HG02970 (cell line): ENCODE data around the gene AHRR.

ENCODE experiments used
- ATAC-seq: cut with Tn5 transposase; IDR thresholded peaks from one replicate; pipeline ENCODE4 v1.9.1; 2021; ENCODE audit warnings: mild to moderate bottlenecking, moderate library complexity, moderate number of reproducible peaks; ENCODE audit not compliant: unreplicated experiment, low FRiP score

Gene AHRR

DNA sequence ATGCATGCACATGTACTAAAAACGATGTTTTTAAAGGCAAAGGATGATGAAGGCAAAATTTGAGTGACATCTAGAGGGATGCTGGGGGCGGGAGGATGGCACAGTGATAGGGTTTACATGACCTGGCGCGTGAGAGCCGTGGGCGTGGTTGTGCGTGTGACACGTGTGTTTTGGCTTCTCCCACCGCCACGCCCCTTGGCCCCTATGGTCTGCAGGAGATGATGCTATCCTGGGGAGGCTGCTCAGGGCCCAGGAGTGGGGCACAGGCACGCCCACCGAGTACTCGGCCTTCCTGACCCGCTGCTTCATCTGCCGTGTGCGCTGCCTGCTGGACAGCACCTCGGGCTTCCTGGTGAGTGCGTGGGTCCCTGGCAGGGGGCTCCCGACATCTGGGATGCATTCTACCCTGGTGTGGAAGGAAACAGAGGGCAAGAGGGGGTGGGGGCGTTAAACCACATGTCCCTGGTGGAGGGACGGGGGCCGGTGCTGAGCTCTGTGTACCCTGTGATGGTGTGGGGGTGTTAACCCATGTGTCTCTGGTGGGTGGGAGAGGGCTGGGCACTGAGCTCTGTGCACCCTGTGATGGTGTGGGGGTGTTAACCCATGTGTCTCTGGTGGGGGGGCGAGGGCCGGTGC is 102.2 kb downstream of the AHRR start:
- no peak for ATAC-seq

DNA sequence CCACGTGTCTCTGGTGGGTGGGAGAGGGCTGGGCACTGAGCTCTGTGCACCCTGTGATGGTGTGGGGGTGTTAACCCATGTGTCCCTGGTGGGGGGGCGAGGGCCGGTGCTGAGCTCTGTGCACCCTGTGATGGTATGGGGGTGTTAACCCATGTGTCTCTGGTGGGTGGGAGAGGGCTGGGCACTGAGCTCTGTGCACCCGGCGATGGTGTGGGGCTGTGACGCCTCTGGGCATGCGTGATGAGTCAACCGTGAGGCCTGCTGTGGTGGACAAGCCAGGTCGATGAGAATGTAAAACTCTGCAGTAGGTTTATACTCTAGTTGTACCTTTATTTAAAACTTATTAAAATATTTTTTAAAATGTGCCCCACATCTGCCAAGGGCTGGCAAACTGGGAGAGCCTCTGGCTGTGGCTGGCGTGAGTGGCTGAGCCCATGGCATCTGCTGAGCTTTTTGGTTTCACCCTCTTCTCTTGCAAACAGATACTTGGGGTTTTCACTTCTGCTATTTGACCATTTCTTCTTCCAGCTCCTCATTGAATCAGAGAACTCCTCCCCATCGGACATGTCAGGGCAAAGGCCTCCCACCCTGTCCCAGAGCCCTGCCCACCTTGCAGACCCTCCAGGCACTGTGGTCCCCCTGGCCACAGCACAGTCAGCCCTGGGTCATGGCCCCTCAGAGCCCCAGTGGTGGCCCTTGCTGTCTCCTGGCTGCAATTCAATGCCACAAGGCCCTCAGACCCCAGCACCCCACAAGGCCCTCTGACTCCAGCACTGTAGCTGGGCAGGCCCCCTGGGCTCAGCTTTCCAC is 103.0 kb downstream of the AHRR start:
- ATAC-seq, result peak; percentile 54

DNA sequence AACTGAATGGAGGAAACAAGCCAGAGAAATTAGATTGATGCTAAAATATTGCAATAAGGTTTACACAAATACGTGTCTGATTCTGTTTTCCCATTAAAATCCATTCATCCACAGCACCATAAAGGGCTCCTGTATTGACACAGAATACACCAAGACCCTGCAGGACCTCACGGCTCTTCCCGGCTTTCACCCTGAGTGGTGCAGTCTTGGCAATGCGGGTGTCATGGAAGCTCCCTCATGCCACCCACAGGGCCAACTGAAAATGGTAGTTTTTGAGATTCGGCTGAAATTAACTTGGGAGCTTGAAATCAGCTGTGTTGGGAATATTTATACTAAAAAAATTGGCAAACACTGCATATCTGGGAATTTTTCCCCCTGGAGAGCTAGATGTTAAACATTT is 104.2 kb downstream of the AHRR start:
- no peak for ATAC-seq

DNA sequence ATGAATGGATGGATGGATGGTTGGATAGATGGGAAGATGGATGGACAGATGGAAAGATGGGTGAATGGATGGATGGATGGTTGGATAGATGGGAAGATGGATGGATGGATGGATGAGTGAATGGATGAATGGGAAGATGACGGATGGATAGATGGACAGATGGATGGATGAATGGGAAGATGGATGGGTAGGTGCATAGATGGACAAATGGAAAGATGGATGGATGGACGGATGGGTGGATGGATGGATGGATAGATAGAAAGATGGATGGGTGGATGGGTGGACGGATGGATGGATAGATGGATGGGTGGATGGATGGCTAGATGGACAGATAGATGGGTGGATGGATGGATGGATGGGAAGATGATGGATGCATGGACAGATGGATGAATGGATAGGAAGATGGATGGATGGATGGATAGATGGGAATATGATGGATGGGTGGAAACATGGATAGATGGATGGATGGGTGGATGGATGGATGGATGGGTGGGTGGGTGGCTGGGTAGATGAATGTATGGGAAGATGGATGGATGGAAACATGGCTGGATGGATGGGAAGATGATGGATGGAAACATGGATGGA is 105.0 kb downstream of the AHRR start:
- ATAC-seq, result no peak

DNA sequence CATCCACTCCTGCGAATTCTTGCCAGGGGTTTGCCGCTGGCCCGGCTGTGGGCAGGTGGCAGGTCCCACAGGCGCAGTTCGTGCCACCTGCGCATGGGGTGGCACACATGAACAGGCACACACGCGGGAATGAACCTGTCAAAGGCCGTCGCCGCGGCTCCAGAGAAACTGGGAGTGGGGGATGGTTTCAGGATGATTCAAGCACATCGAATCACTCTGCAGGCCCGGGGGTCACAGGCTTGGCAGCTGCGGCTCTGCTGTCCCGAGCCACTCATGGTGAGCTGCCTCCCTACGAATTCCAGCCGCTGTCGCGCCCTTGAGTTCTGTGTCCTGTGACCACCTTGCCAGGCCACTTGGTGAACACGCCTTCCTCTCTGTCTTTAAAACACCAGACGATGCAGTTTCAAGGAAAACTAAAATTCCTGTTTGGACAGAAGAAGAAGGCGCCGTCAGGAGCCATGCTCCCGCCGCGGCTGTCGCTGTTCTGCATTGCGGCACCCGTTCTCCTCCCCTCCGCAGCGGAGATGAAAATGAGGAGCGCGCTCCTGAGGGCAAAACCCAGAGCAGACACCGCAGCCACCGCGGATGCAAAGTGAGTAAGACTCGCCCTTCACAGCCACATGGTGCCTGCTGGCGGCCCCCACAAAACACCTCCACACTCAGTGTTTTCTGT is 106.0 kb downstream of the AHRR start:
- ATAC-seq, result no peak

DNA sequence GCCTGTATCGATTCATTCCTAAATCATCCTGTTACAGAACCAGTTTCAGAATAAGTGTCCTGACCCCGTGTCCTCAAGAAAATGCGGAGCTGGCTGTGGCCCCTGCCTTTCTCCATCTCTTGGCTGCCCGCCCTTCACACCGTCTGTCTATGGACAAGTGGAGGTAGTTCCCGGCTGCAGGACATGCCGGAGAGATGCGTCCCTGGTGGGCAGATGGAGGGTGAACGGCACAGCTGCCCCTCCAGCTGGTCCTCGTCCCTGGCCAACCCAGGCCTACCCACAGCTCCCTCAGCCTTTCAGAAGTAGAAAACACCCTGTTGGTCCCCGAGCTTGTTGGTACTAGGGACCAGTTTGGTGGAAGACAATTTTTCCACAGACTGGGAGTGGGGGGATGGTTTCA is 106.7 kb downstream of the AHRR start:
- ATAC-seq, result no peak

DNA sequence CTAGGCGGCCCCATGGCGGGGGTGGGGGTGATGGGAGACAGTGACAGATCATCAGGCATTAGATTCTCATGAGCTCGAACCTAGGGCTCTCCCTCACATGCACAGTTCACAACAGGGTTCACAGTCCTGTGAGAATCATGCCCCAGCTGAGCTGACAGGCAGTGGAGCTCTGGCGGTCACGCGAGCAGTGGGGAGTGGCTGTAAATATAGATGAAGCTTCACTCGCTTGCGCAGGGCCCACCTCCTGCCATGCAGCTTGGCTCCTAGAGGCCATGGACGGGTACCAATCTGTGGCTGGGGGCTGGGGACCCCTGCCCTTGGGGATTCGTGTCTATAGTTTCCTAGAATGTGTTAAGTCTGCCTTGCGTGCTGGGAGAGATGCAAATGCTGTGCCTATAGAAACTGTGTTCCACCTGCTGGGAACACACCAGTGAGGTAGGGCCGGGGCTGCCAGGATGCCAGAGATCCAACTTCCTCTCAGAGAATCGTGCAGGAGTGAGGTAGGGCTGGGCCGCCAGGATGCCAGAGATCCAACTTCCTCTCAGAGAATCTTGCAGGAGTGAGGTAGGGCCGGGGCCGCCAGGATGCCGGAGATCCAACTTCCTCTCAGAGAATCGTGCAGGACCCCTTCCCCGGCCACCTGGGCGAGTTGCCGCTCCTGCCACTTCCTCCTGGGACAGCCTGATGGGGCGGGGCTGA is 107.4 kb downstream of the AHRR start:
- ATAC-seq, result no peak

DNA sequence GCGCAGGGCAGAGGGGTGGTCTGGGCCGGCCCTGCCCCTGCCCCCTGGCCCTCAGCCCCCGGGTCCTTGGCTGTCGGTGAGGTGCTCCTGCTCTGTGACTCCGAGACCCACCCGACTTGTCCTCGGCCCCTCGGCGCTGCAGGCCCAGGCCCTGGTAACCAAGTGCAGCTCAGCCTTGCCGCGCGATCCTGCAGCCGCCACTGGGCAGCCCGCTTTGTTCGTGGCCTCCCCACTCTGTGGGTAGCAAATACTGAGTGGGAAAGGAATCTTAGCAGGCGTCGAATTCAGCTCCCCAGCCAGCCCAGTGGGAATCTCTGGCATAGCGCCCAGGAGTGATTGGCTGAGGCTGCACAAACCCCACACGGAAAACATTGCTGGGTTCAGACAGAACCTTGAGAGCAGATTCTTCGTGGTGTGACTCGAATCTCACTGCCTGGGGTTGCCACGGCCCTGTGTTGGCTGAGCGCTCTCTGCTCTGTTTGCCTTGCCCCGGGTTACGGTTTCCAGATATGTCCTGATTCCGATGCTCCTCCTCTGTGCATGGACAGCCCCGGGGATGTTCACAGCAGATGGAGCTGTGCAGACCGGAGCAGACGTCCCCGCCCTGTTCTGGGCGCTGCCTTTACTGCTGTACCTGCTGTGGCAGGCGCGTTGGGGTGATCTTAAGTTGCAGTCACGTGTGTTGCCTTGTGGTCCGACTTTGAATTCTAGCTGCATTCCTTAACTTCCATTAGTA is 108.1 kb downstream of the AHRR start:
- ATAC-seq, result no peak

DNA sequence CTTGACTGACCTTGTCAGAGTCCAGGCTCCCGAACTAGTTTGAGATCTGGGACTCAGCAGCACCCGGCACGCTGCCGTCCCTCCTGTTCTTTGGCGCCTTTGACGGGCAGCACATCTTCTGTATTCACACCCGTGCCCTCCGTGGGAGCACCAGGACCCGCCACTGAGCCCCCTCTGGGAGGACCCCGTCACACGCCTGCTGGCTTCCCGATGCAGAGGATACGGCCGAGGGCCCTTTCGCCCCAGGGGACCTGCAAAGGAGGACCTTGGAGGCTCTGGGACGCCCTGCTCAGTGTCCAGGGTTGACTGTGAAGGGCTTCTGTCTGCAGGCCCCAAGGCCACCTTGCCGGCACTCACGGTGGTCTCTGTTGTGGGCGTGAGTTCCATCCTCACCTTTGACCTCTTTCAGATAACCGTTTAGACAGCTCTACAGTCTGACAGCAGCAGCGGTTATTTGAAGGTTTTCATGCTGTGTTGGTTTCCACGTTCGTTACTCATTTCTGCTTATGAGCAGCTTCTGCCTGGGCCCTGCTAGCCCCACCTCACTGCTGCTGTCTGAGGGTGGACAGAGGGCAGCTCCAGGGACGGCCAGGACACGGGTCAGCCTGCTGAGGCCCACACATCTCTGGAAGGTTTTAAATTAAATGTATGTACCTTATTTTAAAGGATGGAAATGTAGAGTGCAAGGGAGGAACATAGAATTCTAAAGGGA is 108.9 kb downstream of the AHRR start:
- ATAC-seq, result no peak

DNA sequence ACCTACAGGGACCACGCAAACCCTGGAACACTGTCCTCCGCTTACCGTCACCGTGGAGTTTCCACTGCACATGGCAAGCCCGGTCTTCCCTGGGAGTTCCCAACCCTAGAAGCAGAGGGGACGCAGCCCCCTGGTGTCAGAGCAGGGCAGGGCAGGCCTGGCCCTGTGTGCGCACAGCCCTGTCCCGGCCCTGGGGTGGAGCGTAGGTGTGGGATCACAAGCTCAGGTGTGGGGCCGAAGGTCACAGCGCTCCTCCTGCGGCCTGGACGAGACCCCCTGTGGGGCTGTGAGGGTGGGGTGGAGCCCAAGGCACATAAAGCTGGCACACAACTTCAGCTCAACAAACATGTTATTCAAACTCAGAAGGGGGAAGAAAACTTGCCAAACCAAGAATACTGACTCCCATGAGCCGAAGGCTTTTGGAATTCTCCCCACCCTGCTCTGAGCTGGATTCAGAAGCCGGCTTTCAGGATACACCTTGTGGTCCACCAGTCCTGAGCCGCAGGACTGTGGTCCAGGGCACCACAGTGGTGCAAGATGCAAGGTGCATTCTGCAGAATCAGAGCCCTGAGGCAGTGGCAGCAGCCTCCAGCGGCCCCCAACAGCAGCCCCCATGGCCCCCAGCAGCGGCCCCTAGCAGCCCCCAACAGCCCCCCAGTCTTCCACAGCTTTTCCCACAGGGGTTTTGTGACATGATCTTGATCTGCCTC is 109.6 kb downstream of the AHRR start:
- ATAC-seq, result no peak

DNA sequence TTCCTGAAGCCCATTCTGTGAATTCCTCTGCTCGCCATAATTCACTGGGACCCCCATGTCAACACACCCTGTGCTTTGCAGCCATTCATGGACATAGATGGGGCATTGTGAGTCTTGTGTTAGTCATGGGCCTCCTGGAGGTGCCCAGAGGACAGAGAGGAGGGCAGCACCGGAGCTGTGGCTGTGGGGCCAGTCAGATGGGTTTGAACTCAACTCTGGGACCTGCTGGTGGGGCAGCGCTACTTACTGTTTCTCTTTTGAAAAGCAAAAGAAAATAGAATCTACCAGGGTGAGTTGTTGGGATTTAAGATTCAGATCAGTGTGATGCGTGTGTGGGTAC is 110.2 kb downstream of the AHRR start:
- ATAC-seq, result no peak

DNA sequence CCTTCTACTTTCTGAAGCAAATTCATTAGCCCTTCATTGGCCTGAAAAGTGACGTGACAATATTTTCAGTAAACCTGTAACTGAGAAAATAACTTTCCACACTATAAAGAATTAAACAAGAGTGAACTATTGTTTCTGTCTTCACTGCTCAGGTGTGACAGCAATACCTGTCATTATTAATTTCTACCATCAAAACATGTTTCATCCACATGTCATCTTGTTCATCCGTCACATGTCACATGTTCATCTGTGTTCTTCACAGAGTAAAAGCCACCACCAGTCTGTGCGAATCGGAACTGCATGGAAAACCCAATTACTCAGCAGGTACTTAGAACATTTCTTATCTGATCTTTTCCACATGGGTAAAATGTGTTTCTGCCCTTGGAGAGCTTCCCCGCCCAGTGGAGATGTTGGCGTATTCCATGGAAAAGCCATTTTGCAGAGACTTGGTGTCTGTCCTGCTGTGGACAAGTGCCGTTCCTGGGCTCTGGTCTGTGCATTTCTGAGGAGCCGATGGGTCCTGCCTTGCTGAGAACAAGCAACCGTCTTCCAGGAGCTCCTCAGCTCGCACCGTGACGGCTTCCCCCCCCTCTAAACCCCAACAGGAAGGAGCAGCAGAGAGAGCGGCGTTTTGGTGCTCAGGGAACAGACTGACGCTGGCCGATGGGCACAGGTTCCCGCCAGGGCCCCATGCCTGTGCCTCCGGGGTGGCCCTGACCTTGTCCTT is 110.8 kb downstream of the AHRR start:
- no peak for ATAC-seq

DNA sequence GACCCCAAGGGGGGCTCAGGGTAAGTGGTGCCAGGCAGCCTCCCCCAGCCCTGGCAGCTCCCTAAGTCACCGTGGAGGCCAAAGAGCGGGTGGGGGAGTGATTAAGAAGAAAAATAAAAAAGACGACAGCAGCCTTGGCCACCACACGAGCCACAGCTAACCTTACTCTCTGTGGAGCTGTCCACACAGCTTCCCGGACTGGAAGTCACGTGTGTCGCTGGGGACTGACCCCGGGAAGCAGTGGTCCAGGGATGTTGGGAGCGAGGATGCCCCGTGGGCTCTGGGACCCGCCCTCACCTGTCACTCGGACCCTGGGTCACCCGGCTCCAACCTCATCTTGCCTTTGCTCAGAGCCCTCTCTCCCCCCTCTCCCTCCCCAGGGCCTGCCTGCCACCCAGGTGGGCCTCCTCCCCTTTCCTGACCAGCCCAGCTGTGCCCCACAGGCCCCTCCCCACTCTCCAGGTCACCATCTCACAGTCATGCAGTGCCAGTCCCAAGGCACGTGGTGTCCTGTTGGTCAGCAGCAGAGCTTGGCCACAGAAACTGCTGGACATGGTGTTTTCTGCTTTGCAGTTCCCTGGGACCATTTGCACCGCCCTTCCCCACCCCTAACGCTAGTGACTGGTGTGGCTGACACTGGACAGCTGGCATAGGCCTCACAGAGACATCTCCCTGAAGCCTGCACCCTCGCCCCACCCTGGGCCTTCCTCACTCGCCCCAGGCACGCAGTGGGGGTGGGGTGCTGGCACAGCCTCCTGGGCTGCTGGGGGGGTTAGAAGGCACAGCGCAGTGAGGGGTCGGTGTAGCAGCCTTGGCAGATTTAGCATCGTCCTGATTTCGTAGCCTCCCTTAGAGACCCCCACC is 111.6 kb downstream of the AHRR start:
- ATAC-seq, result no peak

DNA sequence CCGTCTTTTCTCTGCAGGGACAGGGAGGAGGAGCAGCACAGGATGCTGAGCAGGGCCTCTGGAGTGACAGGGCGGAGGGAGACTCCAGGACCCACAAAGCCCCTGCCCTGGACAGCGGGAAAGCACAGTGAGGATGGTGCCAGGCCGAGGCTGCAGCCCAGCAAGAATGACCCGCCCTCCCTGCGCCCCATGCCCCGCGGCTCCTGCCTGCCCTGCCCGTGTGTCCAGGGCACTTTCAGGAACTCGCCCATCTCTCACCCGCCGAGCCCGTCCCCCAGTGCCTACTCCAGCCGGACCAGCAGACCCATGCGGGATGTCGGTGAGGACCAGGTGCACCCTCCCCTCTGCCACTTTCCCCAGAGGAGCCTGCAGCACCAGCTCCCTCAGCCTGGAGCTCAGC is 112.3 kb downstream of the AHRR start:
- no peak for ATAC-seq

DNA sequence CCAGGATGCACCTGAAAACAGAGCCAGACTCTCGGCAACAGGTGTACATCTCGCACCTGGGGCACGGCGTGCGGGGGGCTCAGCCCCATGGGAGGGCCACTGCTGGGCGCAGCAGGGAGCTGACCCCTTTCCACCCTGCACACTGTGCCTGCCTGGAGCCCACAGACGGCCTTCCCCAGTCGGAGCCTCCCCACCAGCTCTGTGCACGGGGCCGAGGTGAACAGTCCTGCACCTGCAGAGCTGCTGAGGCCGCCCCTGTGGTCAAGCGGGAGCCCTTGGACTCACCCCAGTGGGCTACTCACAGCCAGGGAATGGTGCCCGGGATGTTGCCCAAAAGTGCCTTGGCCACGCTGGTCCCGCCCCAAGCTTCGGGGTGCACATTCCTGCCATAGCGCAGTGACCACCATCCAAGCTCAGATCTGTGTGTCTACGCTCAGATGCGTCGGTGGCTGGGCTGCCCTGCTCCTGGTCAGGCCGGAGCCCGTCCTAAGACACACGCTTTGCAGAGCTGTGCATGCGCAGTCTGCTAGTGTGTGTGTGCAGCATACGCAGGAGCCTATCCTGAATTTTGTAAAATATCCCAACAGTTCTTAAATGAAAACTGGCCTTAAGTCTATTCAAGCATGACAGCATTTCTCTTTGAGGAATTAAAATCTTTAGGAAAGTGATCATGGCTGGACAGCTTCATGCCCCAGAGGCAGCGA is 113.1 kb downstream of the AHRR start:
- no peak for ATAC-seq

DNA sequence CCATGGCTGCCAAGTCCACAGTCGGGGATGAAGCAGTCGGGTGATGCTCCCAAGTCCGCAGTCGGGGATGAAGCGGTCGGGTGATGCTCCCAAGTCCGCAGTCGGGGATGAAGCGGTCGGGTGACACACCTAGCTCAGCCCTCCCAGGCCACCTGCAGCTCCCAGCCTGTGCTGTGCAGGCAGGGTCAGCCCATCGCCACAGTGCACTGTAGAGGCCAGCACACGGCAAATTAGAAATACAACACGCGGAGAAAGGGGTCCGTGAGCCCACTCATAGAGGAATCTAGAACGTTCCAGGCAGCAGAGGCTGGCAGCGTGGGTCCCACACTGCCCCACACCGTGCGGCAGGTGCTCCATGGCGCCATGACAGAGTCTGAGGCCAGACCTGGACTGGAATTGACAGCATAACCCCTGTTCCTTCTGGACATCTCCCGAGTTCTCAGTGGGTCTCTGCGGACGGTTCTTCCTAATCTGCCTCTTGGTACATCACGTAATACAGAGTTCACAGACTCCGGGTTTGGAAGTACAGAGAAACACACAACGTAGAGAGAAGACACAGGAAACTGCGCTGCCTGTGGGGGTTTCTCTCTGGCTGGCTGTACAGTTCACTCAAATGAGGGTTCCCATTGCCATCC is 113.8 kb downstream of the AHRR start:
- no peak for ATAC-seq
